M059J (cell line): ENCODE measurements around the gene ASB17. TPM values are rescaled to one million over a fixed set of nuclear protein-coding genes. Genes with fewer than 3 reads are reported as not detected.
"Not testable (repeated sequence)": the region's sequence is repeated elsewhere in the genome, so short reads cannot be mapped to it uniquely, and the experiment has no call there.

Experiments used
- DNase-seq: peaks from one replicate; pipeline ENCODE4 v3.0.0-alpha.2; 2012; ENCODE audit warnings: low read depth
- total RNA-seq: library from RNA; depleted of rRNA; stranded (reverse); fragments of >200 nt; shearing (Covaris generic); gene quantifications from 2 replicates; pipeline ENCODE4 v1.2.3, GENCODE V29; 2014; rRNA removed

Gene ASB17, protein sequence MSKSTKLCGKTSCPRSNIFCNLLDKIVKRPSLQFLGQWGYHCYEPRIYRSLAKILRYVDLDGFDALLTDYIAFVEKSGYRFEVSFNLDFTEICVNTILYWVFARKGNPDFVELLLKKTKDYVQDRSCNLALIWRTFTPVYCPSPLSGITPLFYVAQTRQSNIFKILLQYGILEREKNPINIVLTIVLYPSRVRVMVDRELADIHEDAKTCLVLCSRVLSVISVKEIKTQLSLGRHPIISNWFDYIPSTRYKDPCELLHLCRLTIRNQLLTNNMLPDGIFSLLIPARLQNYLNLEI
- not detected in 2 replicates for total RNA-seq

DNA sequence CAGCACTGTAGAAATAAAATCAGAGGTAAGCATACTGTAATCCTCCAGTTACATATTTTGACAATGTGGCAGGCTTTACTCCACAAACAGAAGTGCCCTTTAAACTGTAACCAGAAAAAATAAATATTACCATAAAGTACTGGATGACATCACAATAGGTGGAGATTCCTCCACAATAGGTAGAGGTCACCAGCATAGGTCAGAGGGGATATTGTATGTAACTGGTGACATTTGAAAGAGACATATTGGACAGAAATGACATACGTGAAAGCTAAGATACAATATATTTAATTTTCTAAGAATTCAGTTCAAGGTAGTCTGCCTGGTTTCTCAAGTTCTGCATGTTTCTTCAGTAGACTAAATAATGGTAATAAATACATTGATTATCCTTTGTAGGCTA lies at the start of gene ASB17:
Gene ASB17 (minus strand): TSS at position 101 of the 400 bp plus-strand sequence. CDS start 113 bp downstream, outside the sequence.
- no peak for DNase-seq

DNA sequence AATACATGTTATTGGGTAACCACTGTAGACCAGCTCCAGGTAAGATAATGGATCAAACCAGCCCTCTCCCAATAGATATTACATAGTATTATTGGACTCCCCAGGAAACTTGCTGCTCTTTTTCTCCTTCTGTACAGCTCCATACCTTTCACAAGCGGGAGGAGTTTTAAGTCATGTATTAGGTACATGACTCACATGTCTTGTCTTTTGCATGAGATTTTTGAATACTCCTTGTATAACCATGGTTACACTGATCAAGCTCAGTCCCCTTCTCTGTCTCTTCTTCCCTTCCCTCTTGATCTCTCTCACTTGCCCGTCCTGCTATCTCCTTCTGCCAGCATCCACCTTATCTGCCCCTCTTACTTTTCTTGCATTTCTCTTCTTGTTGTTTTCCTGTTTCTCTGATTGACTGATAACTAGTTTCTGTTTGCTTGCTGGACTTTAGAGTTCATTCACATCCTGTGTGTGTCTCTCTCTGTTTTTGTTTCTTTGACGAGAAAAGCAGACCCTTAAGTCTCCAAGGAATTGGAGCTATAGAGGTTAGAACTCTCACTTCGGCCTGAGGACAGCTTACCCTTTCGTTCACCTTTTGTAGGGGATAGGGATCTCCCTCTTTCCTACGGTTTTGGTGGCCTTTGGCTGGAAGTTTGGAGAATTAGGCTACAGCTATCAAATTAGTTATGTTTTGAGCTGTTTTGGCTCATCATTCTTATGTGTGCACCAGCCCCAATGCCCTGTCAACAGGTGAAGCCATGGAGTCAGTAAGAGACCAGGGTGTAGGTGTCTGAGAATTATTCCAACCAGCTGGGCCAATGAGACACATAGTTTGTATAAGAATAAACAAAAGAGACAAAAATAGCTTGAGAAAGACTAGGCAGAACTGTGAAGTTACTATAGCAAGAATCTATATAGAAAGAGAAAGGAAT lies 49.0 kb upstream of the ASB17 start:
- no peak for DNase-seq

DNA sequence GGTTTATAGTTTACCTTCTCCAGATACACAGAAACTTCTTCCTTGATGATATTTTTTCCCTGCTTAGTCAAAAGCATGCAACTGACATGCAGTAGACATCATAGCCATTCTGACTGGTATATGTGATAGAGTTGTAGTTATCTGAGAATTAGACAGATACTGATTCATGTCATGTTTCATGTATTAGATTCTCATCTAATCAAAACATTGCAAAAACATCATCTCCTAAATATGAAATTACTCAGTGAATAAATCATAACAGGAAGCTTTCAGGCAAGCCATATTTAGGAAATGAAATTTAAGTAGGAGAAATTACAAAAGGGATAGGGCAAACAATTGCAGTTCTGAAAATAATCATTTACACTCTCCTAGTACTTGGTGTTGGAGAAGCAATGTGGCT lies 38.4 kb upstream of the ASB17 start:
- DNase-seq: no peak

DNA sequence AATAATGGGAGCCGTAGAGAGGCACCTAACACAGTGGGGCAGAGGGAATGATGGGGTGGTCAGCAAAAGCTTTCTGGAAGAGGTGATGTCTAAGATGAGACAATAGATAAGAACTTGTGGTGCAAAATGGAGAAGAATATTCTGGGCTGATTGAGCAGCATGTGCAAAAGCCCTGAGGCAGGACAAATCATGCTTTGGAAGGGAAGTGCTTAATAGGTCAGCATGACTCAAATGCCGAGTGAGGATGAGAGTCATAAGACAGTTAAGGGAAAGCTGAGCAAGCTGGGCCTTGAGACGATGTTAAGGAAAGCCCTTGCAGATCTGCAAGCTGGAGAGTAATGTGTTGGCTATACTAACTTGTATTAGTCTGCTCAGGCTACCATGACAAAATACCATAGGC lies 37.3 kb upstream of the ASB17 start:
- peak; percentile 84 for DNase-seq

DNA sequence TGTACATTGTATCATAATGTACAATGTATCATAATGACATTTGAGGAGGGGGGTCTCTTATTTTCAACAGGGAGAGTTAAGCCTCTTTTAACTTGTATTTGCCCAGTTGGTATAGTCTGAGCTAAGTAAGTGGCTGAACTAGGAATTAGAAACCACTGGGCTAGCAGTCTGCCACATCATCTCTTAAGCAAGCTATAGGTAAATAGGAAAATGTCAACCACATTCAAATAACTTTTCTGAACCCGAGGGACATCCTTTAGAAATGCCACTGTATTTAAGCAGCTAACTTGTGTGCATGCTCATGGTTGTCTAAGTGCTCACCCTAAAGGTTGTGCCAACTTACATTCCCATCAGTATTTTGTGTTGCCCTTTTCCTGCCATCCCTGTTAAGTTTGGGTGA lies 35.5 kb upstream of the ASB17 start:
- DNase-seq: no peak

DNA sequence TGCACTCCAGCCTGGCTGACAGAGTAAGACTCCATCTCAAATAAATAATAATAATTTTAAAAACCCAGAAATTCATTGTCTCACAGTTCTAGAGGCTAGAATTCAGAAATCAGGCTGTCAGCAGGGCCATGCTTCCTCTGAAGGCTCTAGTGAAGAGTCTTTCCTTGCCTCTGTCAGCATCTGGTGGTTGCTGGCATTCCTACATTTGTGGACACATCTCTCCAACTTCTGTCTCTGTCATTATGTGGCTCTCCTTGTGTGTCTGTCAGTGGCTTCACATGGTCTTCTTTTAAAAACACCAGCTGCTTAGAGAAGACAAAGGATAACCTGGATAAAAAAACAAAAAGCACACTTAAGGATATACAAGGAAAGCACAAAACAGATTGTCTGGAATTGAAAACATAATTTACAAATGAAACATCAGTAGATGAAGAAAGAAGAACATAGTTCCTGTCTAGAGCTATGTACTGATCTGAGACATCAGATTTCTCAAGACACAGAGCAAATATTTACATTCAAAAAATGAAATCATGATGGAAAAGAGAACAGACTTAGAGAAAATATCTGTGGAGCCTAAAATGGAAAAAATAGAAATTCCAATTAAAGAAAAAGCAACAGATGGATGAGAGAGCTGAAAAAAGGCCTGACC lies 32.7 kb upstream of the ASB17 start:
- DNase-seq: no peak

DNA sequence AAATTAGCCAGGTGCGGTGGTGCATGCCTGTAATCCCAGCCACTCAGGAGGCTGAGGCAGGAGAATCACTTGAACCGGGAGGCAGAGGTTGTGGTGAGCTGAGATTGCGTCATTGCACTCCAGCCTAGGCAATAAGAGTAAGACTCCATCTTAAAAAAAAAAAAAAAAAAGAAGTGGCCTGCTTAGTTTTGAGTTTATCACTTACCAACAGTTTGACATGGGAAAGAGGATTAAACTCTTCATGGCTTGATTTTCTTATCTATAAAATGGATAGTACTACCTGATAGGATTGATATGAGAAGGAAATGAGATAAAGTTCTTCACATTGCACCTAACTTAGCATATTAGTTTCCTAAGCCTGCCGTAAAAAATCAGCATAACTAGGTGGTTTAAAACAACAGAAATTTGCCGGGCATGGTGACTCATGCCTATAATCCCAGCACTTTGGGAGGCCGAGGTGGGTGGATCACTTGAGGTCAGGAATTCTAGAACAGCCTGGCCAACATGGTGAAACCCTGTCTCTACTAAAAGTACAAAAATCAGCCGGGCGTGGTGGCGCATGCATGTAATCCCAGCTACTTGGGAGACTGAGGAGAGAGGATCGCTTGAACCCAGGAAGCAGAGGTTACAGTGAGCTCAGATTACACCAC lies 32.0 kb upstream of the ASB17 start:
- DNase-seq: peak; percentile 81

DNA sequence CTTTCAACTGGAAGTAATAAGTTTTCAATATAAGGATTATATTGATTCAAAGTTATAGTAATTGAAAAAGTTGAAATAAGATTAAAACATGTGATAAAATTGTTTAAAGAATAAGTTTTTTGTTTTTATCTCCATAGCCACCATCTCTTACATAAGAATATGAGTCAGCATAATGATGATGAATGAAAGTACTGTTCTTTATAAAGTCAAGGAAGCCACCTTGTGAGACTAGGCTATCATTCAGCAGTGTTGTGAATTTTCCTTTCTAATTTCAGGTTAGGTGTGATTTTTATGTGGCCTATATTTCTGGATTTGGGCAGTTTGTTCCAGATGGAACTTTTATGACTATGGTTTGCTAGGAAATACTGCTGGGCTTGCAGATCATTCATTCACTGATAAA lies 22.4 kb upstream of the ASB17 start:
- peak; percentile 54 for DNase-seq

DNA sequence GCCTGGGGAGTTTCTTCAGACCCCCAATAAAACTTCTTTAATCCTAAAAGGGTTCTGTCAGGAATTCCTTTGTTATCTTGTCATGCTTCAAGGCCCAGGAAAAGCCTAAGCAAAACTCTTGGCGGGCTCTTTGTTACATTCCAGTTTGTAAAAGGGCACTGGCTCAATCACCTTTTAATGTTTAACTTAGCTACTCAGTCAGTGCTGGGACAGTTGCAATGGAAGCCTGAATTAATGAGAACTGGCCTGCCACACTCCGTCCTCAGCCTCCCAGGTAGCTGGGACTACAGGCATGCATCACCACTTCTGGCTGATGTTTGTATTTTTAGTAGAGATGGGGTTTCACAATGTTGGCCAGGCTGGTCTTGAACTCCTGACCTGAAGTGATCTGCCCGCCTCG lies 21.3 kb upstream of the ASB17 start:
- DNase-seq: no peak

DNA sequence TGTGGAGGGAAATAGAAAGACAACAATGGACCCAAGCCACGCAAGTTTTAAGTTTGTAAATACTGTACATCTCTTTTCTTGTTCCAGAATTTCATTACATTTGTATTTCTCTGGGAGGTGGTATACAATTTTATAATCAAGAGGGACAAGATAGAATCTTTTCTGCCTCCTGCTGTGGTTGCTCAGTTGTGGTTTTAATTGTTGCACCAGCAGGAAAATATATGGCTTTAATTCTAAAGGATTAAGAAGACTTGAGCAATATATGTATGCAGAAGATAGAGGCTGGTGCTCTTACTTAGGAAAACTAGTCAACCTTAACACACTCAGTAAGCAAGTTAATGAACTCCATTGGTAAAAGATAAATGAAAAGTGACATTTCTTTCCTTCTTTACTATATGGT lies 19.8 kb upstream of the ASB17 start:
- no peak for DNase-seq

DNA sequence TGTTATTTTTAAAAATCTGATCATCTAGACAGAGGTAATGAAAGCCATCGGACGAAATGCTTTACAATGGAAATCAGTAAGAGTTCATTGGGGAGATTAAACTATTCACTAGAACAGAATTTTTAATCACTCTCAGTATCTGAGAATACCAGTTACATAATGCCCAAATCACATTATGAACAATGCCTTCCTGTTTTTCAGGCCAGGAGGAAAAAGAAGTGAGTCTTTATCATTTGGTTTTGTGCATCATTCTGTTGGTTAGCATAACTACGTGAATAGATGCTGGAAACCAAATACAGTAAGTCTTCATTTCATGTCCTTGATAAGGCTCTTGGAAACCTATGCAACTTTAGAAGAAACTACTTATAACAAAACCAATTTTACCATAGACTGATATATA lies 18.0 kb upstream of the ASB17 start:
- DNase-seq: no peak

DNA sequence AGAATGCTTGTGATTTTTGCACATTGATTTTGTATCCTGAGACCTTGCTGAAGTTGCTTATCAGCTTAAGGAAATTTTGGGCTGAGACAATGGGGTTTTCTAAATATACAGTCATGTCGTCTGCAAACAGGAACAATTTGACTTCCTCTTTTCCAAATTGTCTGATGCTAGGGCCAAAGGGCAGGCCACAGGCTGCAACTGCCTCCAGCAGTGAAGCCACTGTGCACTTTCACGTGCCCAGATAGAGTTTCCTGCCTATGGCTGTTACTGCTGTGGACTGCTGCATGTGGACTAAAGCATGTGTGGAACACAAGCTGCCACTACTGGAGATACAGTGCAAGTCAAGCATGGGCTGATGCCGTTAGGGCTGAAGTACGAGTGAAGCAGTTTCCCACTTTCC lies 10.8 kb upstream of the ASB17 start:
- DNase-seq: not testable (repeated sequence)

DNA sequence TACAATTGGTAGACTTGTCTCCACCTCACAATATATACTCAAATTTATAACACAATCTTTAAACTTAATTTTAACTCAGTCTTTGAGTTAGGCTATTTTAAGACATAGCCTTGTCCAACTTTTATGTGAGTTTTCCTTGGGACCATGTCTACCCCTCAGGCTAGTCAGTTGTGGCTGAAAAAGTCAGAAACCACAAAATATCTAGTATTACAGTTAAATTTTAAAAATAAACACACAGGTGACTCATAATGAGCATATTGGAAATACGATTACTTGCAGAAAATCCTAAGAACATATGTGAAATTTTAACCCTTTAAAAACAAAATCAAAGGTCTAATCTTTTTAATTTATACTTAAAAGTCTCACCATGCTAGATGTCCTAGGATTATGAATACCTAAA lies 4.8 kb upstream of the ASB17 start:
- DNase-seq: peak; percentile 74

DNA sequence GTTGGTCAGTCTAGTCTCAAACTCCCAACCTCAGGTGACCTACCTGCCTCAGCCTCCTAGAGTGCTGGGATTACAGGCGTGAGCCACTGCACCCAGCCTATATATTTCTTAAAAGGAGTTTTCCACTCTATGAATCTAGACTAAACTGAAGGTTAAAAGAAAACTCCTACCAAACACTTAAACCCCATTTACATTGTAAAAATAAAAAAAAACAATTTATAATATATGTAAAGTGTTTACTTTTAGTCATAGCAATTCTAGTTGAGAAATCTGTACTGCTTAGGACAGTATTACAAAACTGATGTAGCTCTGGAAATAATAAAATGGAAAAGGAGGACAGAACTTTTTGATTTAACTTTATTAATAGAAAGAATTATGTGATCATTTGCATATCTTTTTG lies 9.5 kb downstream of the ASB17 start:
- DNase-seq: no peak

DNA sequence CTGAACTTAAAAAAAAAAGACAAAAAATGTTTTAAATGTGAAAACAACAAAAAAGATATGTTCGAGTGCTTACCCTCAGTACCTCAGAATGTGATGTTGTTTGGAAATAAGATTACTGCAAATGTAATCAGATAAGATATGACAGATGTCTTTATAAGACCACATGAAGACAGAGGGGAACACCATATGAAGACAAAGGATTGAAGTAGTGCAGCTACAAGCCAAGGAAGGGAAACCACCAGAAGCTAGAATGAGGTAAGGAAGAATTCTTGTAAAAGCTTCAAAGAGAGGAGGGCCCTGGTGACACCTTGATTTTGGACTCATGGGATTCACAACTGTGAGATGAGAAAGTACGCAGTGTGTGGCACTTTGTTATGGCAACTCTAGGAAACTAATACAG lies 15.4 kb downstream of the ASB17 start:
- no peak for DNase-seq

DNA sequence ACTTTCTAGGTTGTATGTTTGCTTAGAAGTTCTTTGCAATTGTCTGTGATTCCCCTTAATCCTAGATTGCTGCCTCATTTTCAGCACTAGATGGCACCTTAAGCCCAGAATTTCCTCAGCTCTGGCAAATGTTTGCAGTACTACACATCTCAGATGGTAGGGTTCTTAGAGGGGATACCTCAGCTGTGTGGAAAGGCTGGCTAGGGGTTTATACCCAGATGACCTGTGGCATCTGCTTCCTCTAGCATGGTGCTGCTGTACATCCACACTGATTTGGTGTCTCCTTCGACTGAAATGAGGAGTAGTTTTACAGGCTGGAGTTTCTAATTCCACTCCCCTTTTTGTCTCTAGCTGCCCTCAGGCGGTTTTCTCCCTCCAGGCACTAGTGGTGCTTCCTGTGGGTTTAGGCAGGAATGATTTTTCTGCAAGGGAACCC lies 23.5 kb downstream of the ASB17 start:
- peak; percentile 64 for DNase-seq

DNA sequence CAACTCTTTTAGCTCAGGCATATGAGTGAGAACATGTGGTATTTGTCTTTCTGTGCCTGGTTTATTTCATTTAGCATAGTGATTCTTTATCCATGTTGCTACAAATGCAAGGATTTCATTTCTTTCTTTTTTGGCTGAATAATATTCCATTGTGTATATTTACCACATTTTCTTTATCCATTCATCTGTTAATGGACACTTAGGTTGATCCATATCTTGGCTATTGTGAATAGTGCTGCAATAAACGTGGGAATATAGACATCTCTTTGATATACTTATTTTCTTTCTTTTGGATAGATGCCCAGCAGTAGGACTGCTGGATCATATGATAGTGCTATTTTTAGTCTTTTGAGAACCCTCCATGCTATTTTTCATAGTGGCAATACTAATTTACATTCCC lies 30.8 kb downstream of the ASB17 start:
- no peak for DNase-seq

DNA sequence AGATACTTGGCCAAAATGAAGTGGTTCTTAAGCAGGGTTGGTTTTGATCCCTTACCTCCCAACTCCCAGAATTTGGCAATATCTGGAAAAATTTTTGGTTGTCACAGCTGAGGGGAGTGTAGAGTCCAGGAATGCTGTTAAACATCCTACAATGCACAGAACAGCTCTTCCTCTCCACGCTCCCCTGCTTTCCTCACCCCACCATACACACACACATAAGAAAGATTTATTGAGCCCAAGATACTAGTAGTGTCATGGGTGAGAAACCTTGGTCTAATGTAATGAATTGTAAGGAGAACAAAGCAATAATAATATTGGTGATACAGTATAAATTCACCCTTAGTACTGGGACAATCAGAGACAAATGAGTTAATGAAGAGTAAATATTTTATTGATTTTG lies 47.8 kb downstream of the ASB17 start:
- no peak for DNase-seq

DNA sequence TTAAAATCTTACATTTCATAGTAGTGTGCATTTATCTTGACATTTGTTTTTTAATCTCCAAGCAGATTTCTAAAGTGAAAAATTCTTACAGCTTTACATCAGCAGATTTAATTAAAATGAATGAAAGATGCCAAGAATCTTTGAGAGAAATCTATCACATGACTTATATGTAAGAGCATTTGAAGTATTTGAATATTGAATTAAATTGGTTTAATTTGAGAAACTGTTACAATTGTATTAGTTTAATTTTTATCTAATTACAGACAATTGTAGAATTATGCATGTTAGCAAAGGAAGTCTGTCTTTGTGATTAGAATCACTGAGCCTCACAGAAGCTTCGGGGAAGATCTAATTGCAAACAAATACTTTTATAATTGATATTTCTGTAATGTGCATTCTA lies 52.2 kb downstream of the ASB17 start:
- no peak for DNase-seq

DNA sequence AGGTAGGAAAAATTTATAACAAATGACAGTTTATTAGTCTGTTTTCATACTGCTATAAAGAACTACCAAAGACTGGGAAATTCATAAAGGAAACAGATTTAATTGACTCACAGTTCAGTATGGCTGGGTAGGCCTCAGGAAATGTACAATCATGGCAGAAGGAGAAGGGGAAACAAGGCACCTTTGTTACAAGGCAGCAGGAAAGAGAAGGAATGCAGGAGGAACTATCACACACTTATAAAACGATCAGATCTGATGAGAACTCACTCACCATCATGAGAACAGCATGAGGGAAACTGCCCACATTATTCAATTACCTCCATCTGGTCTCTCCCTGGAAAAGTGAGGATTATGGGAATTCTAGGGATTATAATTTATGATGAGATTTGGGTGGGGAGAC lies 61.3 kb downstream of the ASB17 start:
- DNase-seq: no peak
